Measurements from ENCODE around the gene CECR2. TPM values are rescaled to one million over a fixed set of nuclear protein-coding genes. Genes with fewer than 3 reads are reported as not detected.

CECR2 gene
- polyA plus RNA-seq, 2 donors = 0.09 to 0.33 TPM

- 81 to 94% methylated on average over 14 of the region's 14 CpGs for WGBS, 2 donors
- no peaks in the 10 kb centered on the region for H3K9me3 ChIP-seq (ENCODE audit: control insufficient read depth in 2 of 2, insufficient read depth in 1 of 2, low read depth in 1 of 2, low read length in 1 of 2)
These were observed 210.3 kb downstream of the CECR2 start for GRCh38 chr22:17579535-17579981.

GRCh38 chr22:17580441-17581031 lies 211.3 kb downstream of the CECR2 start:
- H3K27ac ChIP-seq (ENCODE audit: low read depth in 2 of 2, low read length in 1 of 2) = no peak overlapping the region

More at GRCh38 chr22:17579535-17579981, 210.3 kb downstream of the CECR2 start:
- H3K4me1 ChIP-seq (ENCODE audit: control insufficient read depth in 2 of 2, insufficient read depth in 2 of 2, low read length in 1 of 2) = no peaks in the 10 kb centered on the region
- H3K36me3 ChIP-seq (ENCODE audit: control insufficient read depth in 2 of 2, insufficient read depth in 2 of 2, low read length in 1 of 2) = no peaks in the 10 kb centered on the region
- no peak overlapping the region for H3K27ac ChIP-seq (ENCODE audit: low read depth in 2 of 2, low read length in 1 of 2)
- no peak overlapping the region for H3K4me3 ChIP-seq (ENCODE audit: low read depth in 1 of 2, low read length in 2 of 2)
- no peaks in the 10 kb centered on the region for H3K27me3 ChIP-seq (ENCODE audit: control insufficient read depth in 1 of 2, insufficient read depth in 2 of 2, low read length in 2 of 2)

GRCh38 chr22:17581056-17581455 lies 211.8 kb downstream of the CECR2 start:
- Histone ChIP-seq H3K4me1 (ENCODE audit: control insufficient read depth in 2 of 2, insufficient read depth in 2 of 2, low read length in 1 of 2) (no peaks in the 10 kb centered on the region), H3K27me3 (ENCODE audit: control insufficient read depth in 1 of 2, insufficient read depth in 2 of 2, low read length in 2 of 2) (no peaks in the 10 kb centered on the region), H3K27ac (ENCODE audit: low read depth in 2 of 2, low read length in 1 of 2) (no peak overlapping the region), H3K9me3 (ENCODE audit: control insufficient read depth in 2 of 2, insufficient read depth in 1 of 2, low read depth in 1 of 2, low read length in 1 of 2) (no peaks in the 10 kb centered on the region), H3K36me3 (ENCODE audit: control insufficient read depth in 2 of 2, insufficient read depth in 2 of 2, low read length in 1 of 2) (no peaks in the 10 kb centered on the region), H3K4me3 (ENCODE audit: low read depth in 1 of 2, low read length in 2 of 2) (no peak overlapping the region)
- 76 to 78% methylated on average over 18 to 21 of the region's 21 CpGs for WGBS, 2 donors

More at GRCh38 chr22:17580441-17581031, 211.3 kb downstream of the CECR2 start:
- no peak overlapping the region for H3K4me3 ChIP-seq (ENCODE audit: low read depth in 1 of 2, low read length in 2 of 2)
- no peaks in the 10 kb centered on the region for H3K36me3 ChIP-seq (ENCODE audit: control insufficient read depth in 2 of 2, insufficient read depth in 2 of 2, low read length in 1 of 2)
- H3K4me1 ChIP-seq (ENCODE audit: control insufficient read depth in 2 of 2, insufficient read depth in 2 of 2, low read length in 1 of 2) = no peaks in the 10 kb centered on the region
- H3K9me3 ChIP-seq (ENCODE audit: control insufficient read depth in 2 of 2, insufficient read depth in 1 of 2, low read depth in 1 of 2, low read length in 1 of 2) = no peaks in the 10 kb centered on the region
- 65 to 71% methylated on average over 15 of the region's 15 CpGs for WGBS, 2 donors
- no peaks in the 10 kb centered on the region for H3K27me3 ChIP-seq (ENCODE audit: control insufficient read depth in 1 of 2, insufficient read depth in 2 of 2, low read length in 2 of 2)

GRCh38 chr22:17581631-17582030 lies 212.4 kb downstream of the CECR2 start:
- H3K36me3 ChIP-seq (ENCODE audit: control insufficient read depth in 2 of 2, insufficient read depth in 2 of 2, low read length in 1 of 2) = no peaks in the 10 kb centered on the region
- no peaks in the 10 kb centered on the region for H3K27me3 ChIP-seq (ENCODE audit: control insufficient read depth in 1 of 2, insufficient read depth in 2 of 2, low read length in 2 of 2)
- 84 to 86% methylated on average over 17 of the region's 17 CpGs for WGBS, 2 donors
- H3K4me1 ChIP-seq (ENCODE audit: control insufficient read depth in 2 of 2, insufficient read depth in 2 of 2, low read length in 1 of 2) = no peaks in the 10 kb centered on the region
- no peaks in the 10 kb centered on the region for H3K9me3 ChIP-seq (ENCODE audit: control insufficient read depth in 2 of 2, insufficient read depth in 1 of 2, low read depth in 1 of 2, low read length in 1 of 2)
- H3K27ac ChIP-seq (ENCODE audit: low read depth in 2 of 2, low read length in 1 of 2) = no peak overlapping the region
- no peak overlapping the region for H3K4me3 ChIP-seq (ENCODE audit: low read depth in 1 of 2, low read length in 2 of 2)

GRCh38 chr22:17583151-17583550 lies 213.9 kb downstream of the CECR2 start:
- Histone ChIP-seq H3K36me3 (ENCODE audit: control insufficient read depth in 2 of 2, insufficient read depth in 2 of 2, low read length in 1 of 2) (no peaks in the 10 kb centered on the region), H3K27me3 (ENCODE audit: control insufficient read depth in 1 of 2, insufficient read depth in 2 of 2, low read length in 2 of 2) (no peaks in the 10 kb centered on the region), H3K4me1 (ENCODE audit: control insufficient read depth in 2 of 2, insufficient read depth in 2 of 2, low read length in 1 of 2) (no peaks in the 10 kb centered on the region), H3K27ac (ENCODE audit: low read depth in 2 of 2, low read length in 1 of 2) (no peak overlapping the region), H3K9me3 (ENCODE audit: control insufficient read depth in 2 of 2, insufficient read depth in 1 of 2, low read depth in 1 of 2, low read length in 1 of 2) (no peaks in the 10 kb centered on the region), H3K4me3 (ENCODE audit: low read depth in 1 of 2, low read length in 2 of 2) (no peak overlapping the region)
- WGBS, 2 donors = 89% methylated on average over 10 of the region's 10 CpGs

GRCh38 chr22:17586831-17587440 lies 217.7 kb downstream of the CECR2 start:
- H3K27me3 ChIP-seq (ENCODE audit: control insufficient read depth in 1 of 2, insufficient read depth in 2 of 2, low read length in 2 of 2) = no peaks in the 10 kb centered on the region
- peaks cover 3 to 8% of the 10 kb centered on the region in 2 donors for H3K36me3 ChIP-seq (ENCODE audit: control insufficient read depth in 2 of 2, insufficient read depth in 2 of 2, low read length in 1 of 2)
- no peak overlapping the region for H3K27ac ChIP-seq (ENCODE audit: low read depth in 2 of 2, low read length in 1 of 2)
- 85 to 88% methylated on average over 14 of the region's 14 CpGs for WGBS, 2 donors
- H3K4me1 ChIP-seq (ENCODE audit: control insufficient read depth in 2 of 2, insufficient read depth in 2 of 2, low read length in 1 of 2) = no peaks in the 10 kb centered on the region
- no peak overlapping the region for H3K4me3 ChIP-seq (ENCODE audit: low read depth in 1 of 2, low read length in 2 of 2)
- H3K9me3 ChIP-seq (ENCODE audit: control insufficient read depth in 2 of 2, insufficient read depth in 1 of 2, low read depth in 1 of 2, low read length in 1 of 2) = no peaks in the 10 kb centered on the region

- H3K27me3 ChIP-seq (ENCODE audit: control insufficient read depth in 1 of 2, insufficient read depth in 2 of 2, low read length in 2 of 2) = no peaks in the 10 kb centered on the region
These were observed 218.4 kb downstream of the CECR2 start for GRCh38 chr22:17587629-17588028.

GRCh38 chr22:17588606-17589005 lies 219.3 kb downstream of the CECR2 start:
- H3K9me3 ChIP-seq (ENCODE audit: control insufficient read depth in 2 of 2, insufficient read depth in 1 of 2, low read depth in 1 of 2, low read length in 1 of 2) = no peaks in the 10 kb centered on the region
- WGBS, 2 donors = 95 to 96% methylated on average over 11 of the region's 11 CpGs
- H3K27ac ChIP-seq (ENCODE audit: low read depth in 2 of 2, low read length in 1 of 2) = no peak overlapping the region
- H3K36me3 ChIP-seq (ENCODE audit: control insufficient read depth in 2 of 2, insufficient read depth in 2 of 2, low read length in 1 of 2) = peaks cover 3 to 19% of the 10 kb centered on the region in 2 donors
- no peaks in the 10 kb centered on the region for H3K27me3 ChIP-seq (ENCODE audit: control insufficient read depth in 1 of 2, insufficient read depth in 2 of 2, low read length in 2 of 2)
- no peaks in the 10 kb centered on the region for H3K4me1 ChIP-seq (ENCODE audit: control insufficient read depth in 2 of 2, insufficient read depth in 2 of 2, low read length in 1 of 2)
- H3K4me3 ChIP-seq (ENCODE audit: low read depth in 1 of 2, low read length in 2 of 2) = no peak overlapping the region

More at GRCh38 chr22:17587629-17588028, 218.4 kb downstream of the CECR2 start:
- H3K36me3 ChIP-seq (ENCODE audit: control insufficient read depth in 2 of 2, insufficient read depth in 2 of 2, low read length in 1 of 2) = peaks cover 3 to 14% of the 10 kb centered on the region in 2 donors
- no peak overlapping the region for H3K4me3 ChIP-seq (ENCODE audit: low read depth in 1 of 2, low read length in 2 of 2)
- no peaks in the 10 kb centered on the region for H3K4me1 ChIP-seq (ENCODE audit: control insufficient read depth in 2 of 2, insufficient read depth in 2 of 2, low read length in 1 of 2)
- no peak overlapping the region for H3K27ac ChIP-seq (ENCODE audit: low read depth in 2 of 2, low read length in 1 of 2)
- H3K9me3 ChIP-seq (ENCODE audit: control insufficient read depth in 2 of 2, insufficient read depth in 1 of 2, low read depth in 1 of 2, low read length in 1 of 2) = no peaks in the 10 kb centered on the region
- 80 to 85% methylated on average over 14 of the region's 14 CpGs for WGBS, 2 donors

GRCh38 chr22:17589810-17590375 lies 220.6 kb downstream of the CECR2 start:
- no peaks in the 10 kb centered on the region for H3K9me3 ChIP-seq (ENCODE audit: control insufficient read depth in 2 of 2, insufficient read depth in 1 of 2, low read depth in 1 of 2, low read length in 1 of 2)
- H3K27ac ChIP-seq (ENCODE audit: low read depth in 2 of 2, low read length in 1 of 2) = no peak overlapping the region
- no peaks in the 10 kb centered on the region for H3K27me3 ChIP-seq (ENCODE audit: control insufficient read depth in 1 of 2, insufficient read depth in 2 of 2, low read length in 2 of 2)
- peaks cover 3 to 19% of the 10 kb centered on the region in 2 donors for H3K36me3 ChIP-seq (ENCODE audit: control insufficient read depth in 2 of 2, insufficient read depth in 2 of 2, low read length in 1 of 2)
- no peaks in the 10 kb centered on the region for H3K4me1 ChIP-seq (ENCODE audit: control insufficient read depth in 2 of 2, insufficient read depth in 2 of 2, low read length in 1 of 2)
- no peak overlapping the region for H3K4me3 ChIP-seq (ENCODE audit: low read depth in 1 of 2, low read length in 2 of 2)
- 90 to 94% methylated on average over 10 of the region's 10 CpGs for WGBS, 2 donors
